ENCODE measurements around the gene EXOC3L4. TPM values are rescaled to one million over a fixed set of nuclear protein-coding genes. Genes with fewer than 3 reads are reported as not detected.

The EXOC3L4 gene
- total and polyA plus RNA-seq, 2 donors (not counting 3 experiments of a cell fraction or from before 2014, with no cell fraction given) = not detected

GRCh38 chr14:103097994-103098957 is 3.8 kb downstream of the EXOC3L4 start:
- BruUV-seq (replicated peaks) = no TSS peak
- Histone ChIP-seq H3K4me2 (ENCODE audit: insufficient read depth, low read length) (no peak overlapping the region), H3K79me2 (ENCODE audit: control insufficient read depth, insufficient read depth, low read length) (no peaks in the 10 kb centered on the region), H3K4me3 (replicated peaks in 1 of 3; ENCODE audit: insufficient read depth in 1 of 3, low read depth in 1 of 3, low read length in 3 of 3) (no peak overlapping the region), H3K27me3 (ENCODE audit: control insufficient read depth in 2 of 2, insufficient read depth in 2 of 2, low read length in 2 of 2) (peaks cover 13 to 20% of the 10 kb centered on the region in 2 experiments), H3K36me3 (ENCODE audit: control insufficient read depth in 2 of 2, extremely low read depth in 1 of 2, insufficient read depth in 2 of 2, low read length in 2 of 2) (no peaks in the 10 kb centered on the region), H3K9me1 (replicated peaks; ENCODE audit: control insufficient read depth, extremely low read depth, insufficient read depth, low read length) (no peaks in the 10 kb centered on the region), H3K4me1 (ENCODE audit: control insufficient read depth, extremely low read depth, insufficient read depth, low read length) (no peaks in the 10 kb centered on the region), H3K27ac (ENCODE audit: insufficient read depth, low read depth, low read length) (no peak overlapping the region), H2AFZ (ENCODE audit: low read depth, low read length) (no peak overlapping the region), H4K20me1 (replicated peaks; ENCODE audit: control insufficient read depth, extremely low read depth, insufficient read depth, low read length) (no peaks in the 10 kb centered on the region), H3K9ac (replicated peaks; ENCODE audit: extremely low read depth, insufficient read depth, low read length) (no peak overlapping the region), H3K9me3 (replicated peaks; ENCODE audit: control insufficient read depth, insufficient read depth, low read length) (no peaks in the 10 kb centered on the region)
- dilution Hi-C loops (cut with MboI; ENCODE audit: extremely low pct_ligation_motif_present, low sequenced_read_pairs) = no loop called here
- ChIA-PET CTCF (interaction anchor here (0.6 to 1.0 kb wide), 2 partner anchors 42 to 91 kb away, joined by 3 read pairs; no protein-coding TSS in a partner anchor), POLR2A (no interaction called here)
- DNase-seq (ENCODE audit: low read depth, low spot score) (no peak), FAIRE-seq (no peak)
- TF ChIP-seq MYC (IDR thresholded peaks at IDR 0.05; ENCODE audit: low read depth, low read length) = no peak
- TF ChIP-seq POLR2A (IDR thresholded peaks at IDR 0.05; ENCODE audit: low read depth, low read length) = no peak
- TF ChIP-seq JUN (IDR thresholded peaks at IDR 0.05; ENCODE audit: borderline replicate concordance, insufficient read depth, insufficient read length, low read depth) = no peak
- no peak for TF ChIP-seq GATA2 (IDR thresholded peaks at IDR 0.05; ENCODE audit: insufficient read depth, insufficient read length, low read depth, low read length)
- TF ChIP-seq EZH2 (IDR thresholded peaks at IDR 0.05; ENCODE audit: borderline replicate concordance, low read depth, low read length, severe bottlenecking) = no peak
- no peak for TF ChIP-seq POLR2AphosphoS5 (IDR thresholded peaks at IDR 0.05; ENCODE audit: insufficient read depth, low read depth, low read length)
- TF ChIP-seq, protein P1, sequence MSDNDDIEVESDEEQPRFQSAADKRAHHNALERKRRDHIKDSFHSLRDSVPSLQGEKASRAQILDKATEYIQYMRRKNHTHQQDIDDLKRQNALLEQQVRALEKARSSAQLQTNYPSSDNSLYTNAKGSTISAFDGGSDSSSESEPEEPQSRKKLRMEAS (IDR thresholded peaks at IDR 0.05; ENCODE audit: insufficient read depth, insufficient read length) = no peak
- no peak for TF ChIP-seq CTCF (IDR thresholded peaks at IDR 0.05; ENCODE audit: extremely low read depth in 1 of 2, insufficient read depth in 1 of 2, low read depth in 1 of 2, low read length in 2 of 2)
- TF ChIP-seq FOS (IDR thresholded peaks at IDR 0.05; ENCODE audit: borderline replicate concordance, insufficient read depth, low read length) = no peak
- intact Hi-C loops (cut with micrococcal nuclease) = no loop called here
